ENCODE data around the gene PTGIS.

PTGIS gene

DNA sequence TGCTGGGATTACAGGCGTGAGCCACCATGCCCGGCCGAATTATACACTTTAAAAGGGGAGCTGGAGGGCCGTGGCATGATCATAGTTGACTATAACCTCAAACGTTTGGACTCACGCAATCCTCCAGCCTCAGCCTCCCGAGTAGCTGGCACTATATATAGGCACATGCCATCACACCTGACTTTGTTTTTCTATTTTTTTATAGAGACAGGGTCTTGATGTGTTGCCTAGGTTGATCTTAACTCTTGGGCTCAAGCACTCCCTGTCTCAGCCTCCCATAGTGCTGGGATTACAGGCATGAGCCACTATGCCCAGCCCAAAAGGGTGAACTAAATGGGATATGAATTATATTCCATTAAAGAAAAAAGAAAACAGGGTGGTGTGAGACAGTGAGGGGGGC is 7.8 kb downstream of the PTGIS start:
- DNase-seq (ENCODE audit: low read depth in 2 of 2) = no peak

DNA sequence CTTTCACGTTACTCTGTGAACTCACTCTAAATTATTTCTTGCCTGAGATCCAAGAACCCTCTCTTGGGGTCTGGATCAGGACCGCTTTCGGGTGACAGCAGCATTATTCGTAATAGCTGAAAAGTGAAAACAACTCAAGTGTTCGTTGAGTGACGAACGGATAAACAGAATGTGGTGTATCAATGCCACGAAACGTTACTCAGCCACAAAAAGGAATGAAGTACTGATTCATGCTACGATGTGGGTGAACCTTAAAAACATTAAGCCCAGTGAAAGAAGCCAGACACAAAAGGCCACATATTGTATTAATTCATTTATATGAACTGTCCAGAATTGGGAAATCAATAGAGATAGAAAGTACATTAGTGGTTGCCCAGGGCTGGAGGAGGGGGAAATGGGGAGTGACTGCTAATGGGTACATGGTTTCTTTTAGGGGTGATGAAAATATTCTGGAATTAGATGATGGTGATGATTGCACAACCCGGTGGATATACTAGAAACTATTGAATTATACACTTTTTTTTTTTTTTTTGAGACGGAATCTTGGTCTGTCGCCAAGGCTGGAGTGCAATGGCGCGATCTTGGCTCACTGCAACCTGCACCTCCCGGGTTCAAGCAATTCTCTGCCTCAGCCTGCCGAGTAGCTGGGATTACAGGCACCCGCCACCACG is 8.4 kb downstream of the PTGIS start:
- no peak for DNase-seq (ENCODE audit: low read depth in 2 of 2)

DNA sequence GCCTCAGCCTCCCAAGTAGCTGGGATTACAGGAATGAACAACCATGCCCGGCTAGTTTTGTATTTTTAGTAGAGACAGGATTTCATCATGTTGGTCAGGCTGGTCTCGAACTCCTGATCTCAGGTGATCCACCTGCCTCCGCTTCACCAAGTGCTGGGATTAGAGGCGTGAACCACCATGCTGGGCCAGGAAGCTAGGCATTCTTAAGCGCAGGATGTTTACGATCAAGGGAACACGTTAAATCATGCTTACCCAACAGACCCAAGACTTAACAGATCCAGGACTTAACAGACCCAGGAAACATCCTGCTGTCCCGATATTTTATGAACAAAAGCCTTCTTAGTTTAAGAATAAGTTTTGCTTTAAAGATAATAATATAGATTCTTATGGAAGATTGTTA is 9.1 kb downstream of the PTGIS start:
- DNase-seq (ENCODE audit: low read depth in 2 of 2) = no peak

DNA sequence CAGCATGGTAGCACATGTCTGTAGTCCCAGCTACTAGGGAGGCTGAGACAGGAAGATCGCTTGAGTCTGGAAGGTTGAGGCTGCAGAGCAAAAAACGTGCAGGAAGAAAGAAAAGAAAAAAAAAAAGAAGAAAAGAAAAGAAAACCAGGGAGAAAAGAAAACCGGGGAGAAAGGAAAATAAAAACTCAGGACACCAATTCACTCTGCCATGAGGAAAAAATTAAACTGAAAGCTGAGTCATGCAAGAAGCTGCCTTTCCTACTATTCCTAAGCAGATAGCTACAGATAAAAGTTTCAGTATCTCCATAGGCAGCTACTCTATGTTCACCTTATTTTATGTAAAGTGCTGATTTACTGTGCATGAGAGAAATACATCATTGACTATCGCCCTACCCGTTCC is 10.5 kb downstream of the PTGIS start:
- DNase-seq (ENCODE audit: low read depth in 2 of 2) = no peak

DNA sequence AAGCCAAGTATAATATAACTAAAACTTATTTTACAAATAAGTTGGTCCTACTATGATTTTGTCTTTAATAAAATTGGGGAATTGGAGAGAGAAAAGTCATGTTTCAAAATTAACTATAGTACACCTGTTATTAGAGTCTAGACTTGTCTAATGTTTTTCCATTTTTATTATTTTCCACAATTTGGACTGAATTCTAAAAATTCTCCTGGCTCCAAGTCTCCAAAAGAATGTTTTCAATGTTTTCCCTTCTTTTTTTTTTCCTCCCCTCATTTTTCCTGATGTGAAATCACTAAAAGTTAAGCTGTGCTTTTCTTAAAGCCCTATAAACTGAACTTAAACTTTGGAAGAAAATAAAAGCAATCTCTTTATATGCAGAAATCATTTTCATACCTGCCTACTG is 11.3 kb downstream of the PTGIS start:
- no peak for DNase-seq (ENCODE audit: low read depth in 2 of 2)

DNA sequence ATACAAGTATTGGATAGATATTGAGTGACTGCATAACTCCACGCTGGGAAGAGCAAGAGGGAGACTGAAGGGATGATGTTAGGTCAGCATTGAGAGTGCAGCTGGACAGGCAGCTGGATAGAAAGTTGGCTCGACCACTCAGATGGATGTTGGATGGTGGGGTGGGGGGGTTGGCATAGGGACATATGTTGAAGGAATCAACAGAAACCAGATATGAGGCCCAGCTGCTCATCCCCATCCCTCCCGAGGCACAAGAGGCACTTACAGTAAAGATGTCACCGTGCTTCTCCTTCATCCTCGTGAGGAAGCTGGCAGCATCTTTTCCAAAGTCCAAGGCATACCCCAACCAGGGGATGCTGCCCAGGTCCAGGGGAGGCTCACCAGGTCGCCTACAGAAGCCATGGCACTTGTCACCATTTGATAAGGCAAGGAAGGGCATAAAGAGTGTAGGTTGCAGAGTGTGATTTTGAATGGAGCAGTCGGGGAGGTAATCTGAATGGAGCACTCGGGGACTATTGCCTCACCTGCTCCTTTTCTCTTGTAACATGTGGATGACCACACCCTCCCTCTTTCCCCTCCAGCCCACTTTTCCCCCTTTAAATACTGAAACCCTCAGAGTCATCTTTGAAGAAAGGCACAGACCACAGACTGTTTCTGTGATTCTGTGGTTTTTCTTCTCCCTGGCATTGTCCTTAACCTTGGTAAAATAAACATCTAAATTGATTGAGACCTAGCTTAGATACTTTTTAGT is 18.0 kb downstream of the PTGIS start:
- no peak for DNase-seq (ENCODE audit: low read depth in 2 of 2)

DNA sequence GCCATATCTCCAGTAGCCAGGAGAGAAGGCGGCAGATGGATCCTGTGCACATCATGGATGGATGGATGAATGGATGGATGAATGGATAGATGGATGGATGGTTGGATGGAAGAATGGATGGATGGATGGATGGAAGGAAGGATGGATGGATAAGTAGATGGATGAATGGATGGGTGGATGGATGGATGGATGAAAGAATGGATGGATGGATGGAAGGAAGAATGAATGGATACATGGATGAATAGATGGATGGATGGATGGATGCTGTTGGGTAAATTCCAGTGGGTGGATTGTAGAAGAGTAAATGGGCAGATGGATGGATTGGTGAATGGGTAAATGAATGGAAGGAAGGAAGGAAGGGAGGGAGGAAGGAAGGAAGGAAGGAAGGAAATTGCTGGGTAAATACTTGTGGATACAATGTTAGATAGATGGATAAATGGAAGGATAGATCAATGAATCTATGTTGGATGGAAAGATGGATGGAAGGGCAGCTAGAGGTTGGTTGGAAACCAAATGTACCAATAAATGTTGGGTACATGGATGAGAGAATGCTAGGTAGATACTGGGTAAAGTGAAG is 19.5 kb downstream of the PTGIS start:
- no peak for DNase-seq (ENCODE audit: low read depth in 2 of 2)

DNA sequence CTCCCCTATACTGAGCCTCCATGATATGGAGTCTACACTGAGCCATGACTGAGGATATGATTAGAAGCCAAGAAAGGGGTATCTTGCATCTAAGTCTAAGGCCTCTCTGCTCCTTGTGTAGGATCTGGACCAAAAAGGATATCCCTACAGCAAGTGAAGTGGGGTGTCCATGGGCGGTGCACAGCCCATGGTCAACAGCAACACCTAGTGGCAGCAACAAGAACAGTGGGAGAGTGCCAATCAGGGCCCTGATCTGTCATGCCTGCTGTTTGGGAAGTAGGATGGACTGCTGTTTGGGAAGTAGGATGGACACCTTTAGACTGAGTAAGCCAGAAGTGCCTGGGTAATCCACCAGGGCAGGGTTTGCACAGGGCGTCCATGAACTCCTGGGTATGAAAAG is 22.4 kb downstream of the PTGIS start:
- DNase-seq (ENCODE audit: low read depth in 2 of 2) = no peak

DNA sequence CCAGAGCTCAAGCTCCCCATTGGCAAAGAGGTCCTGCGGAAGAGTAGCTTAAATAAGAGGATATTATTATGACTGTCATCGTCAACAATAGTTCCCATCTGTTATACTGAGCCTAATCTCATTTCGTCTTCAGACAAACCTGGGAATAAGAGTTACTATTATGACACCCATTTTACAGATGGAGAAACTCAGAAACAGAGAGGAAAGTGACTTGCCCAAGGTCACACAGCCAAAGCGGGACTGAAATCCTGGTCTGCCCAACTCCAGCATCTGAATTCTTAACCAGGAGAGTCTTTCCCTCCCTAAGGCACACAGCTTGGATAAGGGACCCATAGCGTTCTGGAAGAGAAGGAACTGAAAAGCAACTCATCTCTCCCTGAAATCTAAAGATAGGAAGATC is 23.4 kb downstream of the PTGIS start:
- DNase-seq (ENCODE audit: low read depth in 2 of 2) = no peak

DNA sequence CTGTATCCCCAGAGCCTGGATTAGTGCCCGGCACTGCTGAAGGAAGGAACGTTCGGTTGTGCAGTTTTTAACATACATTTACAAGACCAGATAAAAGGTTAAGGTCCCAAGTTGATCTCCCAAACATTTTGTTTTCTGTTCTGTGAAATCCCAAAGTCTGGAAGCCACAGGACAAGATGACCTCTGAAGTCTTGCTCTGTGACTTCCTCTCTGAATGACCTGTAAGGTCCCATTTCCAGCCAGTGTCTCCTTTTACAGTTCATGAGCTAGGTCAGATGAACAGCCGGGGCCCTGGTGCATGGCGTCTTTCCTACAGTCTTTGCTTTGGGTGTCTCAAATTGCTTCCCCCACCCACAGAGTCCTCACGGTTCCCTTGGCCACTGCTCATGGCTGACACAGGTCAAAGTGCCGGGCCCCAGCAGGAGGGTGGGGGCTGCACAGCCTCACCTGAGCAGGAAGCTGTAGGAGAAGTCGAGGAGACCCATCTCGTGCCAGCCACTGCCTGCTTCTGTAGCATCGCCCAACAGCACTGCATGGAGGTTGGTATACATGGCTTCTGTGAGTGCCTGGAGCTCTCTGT is 24.0 kb downstream of the PTGIS start:
- no peak for DNase-seq (ENCODE audit: low read depth in 2 of 2)

DNA sequence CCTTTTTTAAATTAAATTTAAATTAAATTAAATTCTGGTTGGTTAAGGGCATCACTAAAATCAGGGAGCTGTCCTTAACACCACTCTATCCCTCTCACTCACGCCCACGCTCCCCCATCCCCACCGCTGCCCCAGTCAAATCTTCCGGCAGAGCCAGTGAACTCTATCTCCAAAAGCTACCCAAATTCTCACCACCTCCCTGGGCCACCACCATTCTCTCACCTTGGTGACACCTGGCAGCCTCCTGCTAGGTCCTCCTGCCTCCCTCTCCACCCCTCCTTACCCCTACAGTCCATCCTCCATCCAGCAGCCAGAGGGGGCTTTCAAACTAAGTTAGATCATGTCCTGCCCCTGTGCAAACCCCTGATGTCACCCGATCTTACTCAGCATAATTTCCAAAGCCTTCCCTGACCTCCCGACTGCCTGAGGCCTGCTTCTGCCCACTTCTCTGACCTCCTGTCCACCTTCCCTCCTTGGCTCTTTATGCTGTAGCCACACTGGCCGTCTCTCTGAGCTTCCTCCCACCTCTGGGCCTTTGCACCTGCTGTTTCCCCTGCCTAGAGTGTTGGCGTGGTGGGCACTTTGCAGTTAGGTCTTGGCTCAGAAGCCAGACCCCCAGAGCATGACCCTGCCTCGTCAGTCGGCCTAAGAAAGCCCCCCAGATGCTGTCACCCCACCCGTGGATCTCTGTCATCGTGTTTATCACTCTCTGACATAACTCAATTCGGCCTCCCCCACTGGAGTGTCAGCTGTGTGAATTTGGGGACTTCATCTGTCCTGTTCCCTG is 24.7 kb downstream of the PTGIS start:
- DNase-seq (ENCODE audit: low read depth in 2 of 2) = no peak

DNA sequence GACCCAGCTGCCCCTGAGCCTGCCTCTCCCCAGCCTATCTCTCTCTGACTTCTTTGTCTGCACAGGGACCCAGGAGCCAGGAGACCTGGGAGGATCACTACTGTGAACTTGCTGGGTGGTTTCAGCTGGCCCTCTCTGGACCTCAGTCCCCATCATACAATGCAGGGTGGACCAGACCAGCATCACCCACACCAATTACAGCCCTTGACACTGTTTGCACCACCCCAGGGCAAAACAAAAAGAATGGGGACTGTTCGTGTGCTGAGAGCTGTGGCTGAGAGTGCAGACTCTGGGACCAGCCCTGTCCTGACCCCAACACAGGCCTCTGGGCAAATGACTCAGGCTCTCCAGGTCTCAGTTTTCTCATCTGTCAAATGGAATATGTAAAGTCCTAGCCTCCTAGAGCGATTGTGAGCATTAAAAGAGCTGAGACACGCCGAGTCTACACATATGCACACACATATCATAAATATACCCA is 25.4 kb downstream of the PTGIS start:
- no peak for DNase-seq (ENCODE audit: low read depth in 2 of 2)

DNA sequence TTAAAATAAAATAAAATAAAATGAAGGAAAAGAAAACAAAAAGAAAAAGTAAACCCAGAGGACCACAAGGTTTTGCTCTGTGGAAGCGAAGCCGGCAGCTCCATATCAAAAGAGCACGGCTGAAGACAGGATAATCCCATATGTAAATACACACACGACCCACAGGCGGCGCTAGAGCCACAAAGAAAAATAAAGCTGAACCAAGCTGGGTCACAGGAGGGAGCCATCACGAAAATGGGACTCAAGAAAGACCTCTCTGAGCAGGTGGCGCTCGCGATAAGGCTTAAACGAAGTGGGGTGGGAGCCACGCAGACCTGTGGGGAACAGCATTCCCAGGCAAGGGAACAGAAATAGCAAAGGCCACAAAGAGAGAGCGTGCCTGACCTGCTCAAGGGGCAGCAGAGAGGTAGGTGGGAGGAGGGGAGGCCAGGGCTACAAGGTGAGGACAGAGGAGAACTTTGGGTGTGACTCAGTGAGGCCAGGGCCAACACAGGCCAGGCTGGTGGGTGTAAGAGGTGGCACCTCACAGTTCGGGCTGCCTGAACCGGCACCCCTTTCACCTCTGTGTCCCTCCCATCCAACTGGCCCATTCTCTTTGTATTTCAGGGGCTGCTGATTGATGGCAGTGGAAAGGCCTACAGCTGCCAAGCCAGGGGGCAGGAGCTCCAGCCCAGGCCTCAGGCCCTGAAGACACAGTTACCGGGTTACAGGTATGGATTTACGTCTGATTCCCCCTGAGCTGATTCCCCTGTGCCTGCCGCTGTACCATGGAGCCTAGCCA is 26.0 kb downstream of the PTGIS start:
- peak; percentile 34 to 67 for DNase-seq (ENCODE audit: low read depth in 2 of 2)

DNA sequence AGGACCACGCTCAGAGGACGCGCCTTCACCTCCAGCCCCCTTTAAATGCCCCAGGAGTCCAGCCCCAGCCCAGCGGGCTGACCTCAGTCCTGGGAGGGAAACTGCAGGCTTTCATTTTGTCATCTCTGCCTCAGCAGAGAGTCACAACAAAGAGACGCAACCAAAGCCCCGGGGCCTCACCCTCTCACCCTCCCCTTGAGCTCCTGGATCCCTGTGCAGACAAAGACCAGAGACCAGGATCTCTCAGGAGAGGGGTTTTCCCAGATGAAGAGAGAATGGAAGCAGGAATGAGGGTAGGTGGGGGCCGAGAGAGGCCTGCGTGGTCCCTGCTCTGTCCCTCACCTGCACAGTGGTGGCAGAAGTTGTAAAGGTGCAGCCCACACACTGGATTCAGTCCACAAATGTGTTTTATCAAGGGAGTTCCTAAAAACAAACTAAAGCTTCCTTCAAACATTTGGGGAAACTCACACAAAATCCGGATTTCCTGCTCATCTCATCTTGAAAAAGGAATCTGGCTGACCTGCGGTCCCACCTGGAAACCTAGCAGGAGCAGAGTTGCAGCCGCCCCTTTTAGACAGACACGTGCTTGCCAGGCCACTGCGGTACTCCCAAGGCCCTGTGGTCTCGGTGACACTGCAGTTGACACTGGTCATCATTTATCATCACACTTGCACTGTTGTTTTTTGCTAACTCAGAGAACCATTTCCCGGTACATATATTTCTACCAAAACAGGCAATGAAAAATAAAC is 27.1 kb downstream of the PTGIS start:
- DNase-seq (ENCODE audit: low read depth in 2 of 2) = no peak

DNA sequence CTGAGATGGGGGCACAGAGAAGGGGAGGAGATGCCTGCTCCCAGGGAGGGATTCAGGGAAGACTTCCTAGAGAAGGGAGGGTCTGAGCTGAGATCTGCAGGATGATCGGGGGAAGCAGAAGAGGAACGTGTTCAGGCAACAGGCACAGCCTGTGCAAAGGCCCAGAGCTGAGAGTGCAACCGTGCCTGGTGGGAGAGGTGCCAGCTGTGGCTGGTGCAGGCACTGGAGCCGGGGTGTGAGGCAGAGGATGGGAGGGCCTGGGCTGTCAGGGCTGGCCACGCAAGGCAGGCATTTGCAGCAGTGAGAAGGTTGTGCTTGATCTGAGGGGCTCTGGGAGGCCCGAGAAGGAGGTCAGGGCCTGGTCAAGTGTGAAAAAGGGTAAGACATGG is 27.7 kb downstream of the PTGIS start:
- DNase-seq (ENCODE audit: low read depth in 2 of 2) = no peak

DNA sequence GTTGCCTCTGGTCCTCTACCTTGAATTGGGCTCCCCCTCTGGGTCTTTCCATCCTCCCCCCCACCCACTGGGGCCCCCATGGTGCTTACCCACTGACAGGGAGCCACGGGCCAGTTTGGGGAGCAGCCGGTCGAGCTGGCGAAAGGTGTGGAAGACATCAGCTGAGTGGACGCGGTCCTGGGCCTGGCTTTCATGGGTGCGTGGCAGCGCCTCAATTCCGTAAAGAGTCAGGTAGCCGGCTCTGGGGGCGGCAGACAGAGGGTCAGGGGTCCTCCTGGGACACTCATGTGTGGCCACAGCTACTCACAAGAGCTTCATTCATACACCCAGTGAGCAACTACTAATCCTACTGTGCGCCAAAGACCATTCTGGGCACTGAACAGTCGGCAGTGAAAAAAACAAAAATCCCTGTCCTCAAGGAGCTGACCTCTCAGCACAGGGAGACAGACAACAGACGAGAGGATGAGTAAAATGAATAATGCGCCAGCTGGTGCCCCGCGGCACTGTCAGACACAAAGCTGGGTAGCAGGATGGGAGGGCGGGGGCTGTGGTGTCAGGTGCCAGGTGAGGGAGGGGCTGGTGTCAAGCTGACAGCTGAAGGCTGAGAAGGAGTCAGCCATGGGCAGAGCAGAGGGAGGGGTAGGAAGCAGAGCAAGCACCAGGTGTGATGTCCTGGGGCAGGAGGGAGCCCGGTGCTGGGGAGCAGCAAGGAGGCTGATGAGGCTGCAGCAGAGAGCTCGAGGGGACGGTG is 28.3 kb downstream of the PTGIS start:
- DNase-seq (ENCODE audit: low read depth in 2 of 2) = no peak

DNA sequence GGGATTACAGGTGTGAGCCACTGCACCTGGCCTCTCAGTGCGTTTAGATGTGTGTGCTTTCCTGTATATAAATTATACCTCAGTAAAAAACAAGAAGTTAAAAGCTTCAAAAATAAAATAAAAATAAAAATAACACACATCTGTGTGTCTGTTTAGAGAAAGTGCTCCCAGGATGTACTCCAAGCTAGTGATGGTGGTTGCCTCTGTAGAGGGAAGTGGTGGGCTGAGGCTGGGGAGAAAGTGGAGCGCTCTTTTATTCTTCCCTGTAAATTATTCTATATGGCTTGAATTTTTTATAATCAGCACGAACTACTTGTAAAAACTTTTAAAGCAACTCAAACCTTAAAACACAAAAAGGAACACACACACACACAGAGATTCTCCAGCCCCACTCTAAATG is 29.0 kb downstream of the PTGIS start:
- no peak for DNase-seq (ENCODE audit: low read depth in 2 of 2)

DNA sequence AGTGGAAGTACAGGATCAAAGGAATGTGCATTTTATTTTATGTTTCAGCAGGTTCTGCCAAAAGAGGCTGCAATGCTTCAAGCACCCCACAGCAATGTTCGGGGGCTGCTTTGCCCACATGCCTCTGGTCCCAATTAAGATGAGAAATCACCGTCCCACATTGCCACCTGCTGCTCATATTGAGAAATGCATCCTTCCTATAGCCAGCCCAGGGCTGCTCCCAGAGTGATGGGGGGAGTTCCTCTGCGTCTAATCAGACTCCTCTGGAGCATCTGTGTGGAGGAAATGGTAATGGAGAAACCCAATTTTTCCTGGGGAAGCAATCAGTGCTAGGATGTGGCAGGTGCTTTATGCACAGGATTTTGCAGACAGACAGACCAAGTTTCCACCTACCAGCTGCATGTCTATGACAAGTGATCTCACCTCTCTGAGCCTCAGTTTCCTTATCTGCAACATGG is 33.7 kb downstream of the PTGIS start:
- peak; percentile 29 to 60 for DNase-seq (ENCODE audit: low read depth in 2 of 2)

DNA sequence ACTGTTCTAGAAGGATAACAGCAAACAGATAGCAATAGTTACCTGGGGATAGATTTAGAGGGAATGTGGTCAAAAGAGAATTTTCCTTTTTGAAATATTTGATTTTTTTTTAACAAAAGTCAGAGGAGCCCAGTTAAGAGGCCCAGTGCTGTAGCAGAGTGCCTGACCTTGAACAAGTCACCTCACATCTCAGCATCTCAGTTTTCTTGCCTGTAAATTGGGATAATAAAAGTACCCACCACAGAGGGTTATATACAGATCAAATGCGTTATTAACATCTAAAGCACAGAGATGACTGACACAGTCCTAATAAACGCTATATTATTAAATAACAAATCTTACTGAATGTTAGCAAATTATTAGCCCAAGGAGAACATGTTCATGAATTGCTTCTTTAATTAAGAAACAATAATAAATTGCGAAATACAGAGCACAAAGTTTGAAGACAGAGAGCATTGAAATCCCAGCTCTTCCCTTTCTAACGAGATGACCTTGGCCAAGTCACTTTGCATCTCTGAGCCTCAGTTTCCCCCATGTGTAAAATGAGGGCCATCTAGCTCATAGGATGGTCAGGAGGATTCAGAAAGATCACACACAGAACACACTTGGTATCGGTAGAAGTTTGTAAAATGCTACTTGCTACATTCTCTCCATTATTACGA is 35.5 kb downstream of the PTGIS start:
- DNase-seq (ENCODE audit: low read depth in 2 of 2) = no peak
